HG02610 (cell line): ENCODE measurements around the gene GABRB2.

Source experiments
- ATAC-seq: cut with Tn5 transposase; IDR thresholded peaks from one replicate; pipeline ENCODE4 v1.9.1; 2021; ENCODE audit warnings: mild to moderate bottlenecking, moderate library complexity; ENCODE audit not compliant: unreplicated experiment

Gene GABRB2

GRCh38 chr5:161481922-161482321 is 64.6 kb downstream of the GABRB2 start:
- ATAC-seq: peak; percentile 95

DNA sequence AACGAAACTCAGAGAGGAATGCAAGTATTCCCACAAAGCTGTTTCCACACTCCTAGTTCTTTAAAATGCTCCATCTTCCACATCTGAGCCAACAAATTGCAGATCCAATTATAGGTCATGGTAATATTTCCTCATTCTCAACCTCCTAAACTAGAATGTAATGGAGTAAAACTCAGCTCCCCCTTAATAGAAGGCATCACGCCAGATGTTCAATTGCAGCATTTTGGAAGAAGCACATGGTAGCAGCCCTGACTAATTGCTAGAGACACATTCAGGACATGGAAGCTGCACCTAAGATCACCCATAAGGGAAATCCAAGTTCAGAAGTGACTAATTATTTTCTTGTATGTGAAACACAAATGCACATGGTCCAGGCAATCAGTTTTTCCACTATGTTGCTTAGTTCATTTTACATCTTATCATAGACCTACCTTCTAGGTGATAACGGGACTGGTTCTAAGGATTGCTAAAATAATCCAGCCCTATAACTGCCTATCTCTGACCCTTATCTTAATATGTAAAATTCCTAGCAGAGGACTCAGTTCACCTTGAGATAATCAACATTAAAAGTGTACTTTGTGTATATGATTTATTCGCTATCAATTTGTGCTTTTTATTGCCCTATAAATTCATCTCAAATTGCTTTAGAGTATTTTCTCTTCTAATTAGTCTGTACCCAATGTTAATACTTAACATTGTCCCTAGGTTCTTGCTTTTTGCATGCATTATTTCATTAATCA is 75.1 kb downstream of the GABRB2 start:
- ATAC-seq: no peak

- ATAC-seq: no peak
Measured at GRCh38 chr5:161467703-161468102, 78.8 kb downstream of the GABRB2 start.

DNA sequence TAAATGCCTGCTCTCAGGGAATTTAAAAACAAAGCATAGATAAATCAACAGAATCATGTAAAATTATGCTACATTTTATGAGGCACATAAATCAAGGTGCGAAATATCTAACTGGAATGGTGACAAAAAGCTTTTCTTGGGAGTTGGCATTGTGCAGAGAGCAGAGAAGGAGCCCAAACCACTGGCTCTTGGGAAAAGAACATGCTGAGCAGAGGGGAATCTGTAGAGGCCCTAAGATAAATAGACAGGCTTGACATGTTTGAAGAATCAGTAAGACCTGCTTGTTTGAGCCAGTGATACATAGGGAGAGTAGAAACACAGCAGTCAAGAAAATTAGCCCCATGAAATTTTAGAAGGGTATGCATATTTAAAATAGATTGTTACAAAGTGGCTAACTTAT is 85.8 kb downstream of the GABRB2 start:
- no peak for ATAC-seq

GRCh38 chr5:161446655-161447054 is 99.9 kb downstream of the GABRB2 start:
- ATAC-seq: no peak

DNA sequence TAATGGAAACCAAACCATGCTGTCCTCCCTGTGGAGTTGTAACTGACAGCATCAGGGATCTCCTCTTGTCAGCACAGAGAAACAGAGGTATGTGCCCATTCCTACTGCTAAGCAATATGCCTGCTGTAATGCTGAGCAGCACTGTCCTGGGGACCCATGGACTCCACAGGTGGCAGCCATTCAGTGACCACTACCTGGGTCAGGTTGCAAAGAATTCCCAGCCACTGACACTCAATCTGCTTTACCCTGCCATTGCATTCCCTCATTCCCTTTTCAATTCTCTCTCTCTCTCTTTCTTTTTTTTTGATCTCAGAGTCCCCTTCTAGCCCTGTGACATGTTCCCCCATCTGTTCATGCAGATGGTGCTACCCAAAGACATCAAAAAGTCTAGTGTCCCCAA is 104.1 kb downstream of the GABRB2 start:
- no peak for ATAC-seq

DNA sequence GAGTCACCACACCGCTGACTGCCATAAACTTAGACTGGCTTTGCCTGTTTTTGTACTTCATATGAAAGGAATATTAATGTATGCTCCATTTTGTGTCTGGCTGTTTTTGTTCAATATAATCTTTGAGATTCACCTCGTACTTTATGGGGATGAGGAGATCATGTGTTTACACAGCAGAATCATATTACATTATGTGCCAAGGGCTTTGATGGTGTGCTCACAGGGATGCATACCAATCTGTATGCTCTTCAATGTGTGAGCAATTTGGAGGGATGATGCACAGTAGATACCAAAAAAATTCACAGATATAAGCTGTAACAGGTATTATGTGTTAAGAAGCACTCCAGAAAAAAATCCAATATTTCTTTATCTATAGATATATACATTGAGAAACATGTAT is 113.7 kb downstream of the GABRB2 start:
- no peak for ATAC-seq

GRCh38 chr5:161431963-161432362 is 114.6 kb downstream of the GABRB2 start:
- no peak for ATAC-seq

GRCh38 chr5:161421067-161421466 is 125.5 kb downstream of the GABRB2 start:
- ATAC-seq: no peak

DNA sequence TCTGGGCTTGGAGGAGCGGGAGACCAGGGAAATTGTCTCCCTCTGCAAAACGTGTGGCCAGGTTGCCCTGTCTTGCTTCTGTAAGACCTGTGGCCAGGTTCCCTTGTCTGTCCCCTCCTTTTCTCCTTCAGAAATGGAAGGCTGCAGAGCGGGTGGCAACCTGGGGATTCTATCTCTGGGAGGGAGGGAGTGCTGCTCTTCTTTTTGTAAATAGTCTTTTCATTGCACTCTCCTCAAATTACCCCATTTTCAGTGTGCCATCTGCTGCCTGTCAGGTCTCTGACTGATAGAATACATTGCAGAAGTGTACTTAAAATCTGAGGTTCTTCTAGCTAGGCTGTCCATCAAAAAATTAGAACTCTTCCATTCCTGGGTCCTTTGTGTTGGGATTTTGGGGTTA is 126.0 kb downstream of the GABRB2 start:
- ATAC-seq: no peak

GRCh38 chr5:161414896-161415295 is 131.6 kb downstream of the GABRB2 start:
- ATAC-seq: no peak

GRCh38 chr5:161414037-161414436 is 132.5 kb downstream of the GABRB2 start:
- ATAC-seq: no peak

DNA sequence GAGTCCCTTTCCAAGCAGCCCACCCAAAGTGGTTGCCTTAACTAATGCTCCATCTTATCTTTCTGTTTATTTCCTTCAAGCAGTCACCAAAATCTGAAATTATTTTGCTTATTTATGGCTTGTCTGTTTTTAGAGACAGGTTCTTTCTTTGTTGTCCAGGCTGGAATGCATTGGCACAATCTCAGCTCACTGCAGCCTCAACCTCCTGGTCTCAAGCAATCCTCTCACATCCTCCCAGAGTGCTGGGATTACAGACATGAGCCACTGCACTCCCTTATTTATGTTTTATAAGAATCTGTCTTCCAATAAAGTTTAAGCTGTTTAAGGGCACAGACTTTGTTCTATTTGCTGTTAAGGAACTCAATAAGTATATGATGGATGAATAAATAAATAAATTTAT is 133.7 kb downstream of the GABRB2 start:
- no peak for ATAC-seq

DNA sequence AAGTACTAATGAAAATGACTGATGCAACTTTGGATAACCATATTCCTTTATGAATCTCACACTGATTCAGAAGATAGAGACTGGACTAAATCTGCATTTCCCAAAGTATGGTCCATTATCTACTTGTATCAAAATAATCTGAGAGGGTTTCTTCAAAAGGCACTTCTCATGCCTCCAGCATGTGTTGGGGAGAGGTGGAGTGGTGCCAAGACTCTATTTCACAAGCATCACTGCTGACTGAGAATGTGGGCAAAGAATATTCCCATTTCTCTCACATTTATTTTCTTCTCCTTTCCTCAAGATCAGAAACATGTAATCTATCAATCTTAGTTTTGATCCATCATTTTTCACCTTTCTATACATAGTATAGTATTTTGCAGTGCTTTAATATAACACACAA is 135.4 kb downstream of the GABRB2 start:
- ATAC-seq: no peak

DNA sequence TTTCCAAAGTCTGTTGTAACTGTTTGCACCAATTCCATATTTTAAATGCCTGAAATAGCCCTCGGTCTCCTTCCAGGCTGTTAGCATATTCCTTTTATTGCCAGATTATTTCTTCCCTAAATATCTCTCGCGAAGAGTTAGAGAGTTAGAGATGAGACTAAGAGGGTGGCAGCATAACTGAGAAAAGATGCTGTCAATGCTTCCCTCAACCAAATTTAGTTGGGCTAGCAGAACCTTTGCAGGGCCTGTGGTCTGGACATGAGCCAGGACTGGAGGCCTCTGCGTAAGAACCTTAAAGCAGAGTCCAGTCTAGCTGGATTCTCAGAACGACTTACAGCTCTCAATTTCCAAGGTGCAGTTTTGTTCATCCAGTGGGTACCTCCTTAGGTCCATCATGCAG is 135.9 kb downstream of the GABRB2 start:
- no peak for ATAC-seq

- no peak for ATAC-seq
Measured at GRCh38 chr5:161409471-161409870, 137.1 kb downstream of the GABRB2 start.

GRCh38 chr5:161406880-161407279 is 139.6 kb downstream of the GABRB2 start:
- ATAC-seq: no peak

GRCh38 chr5:161403996-161404395 is 142.5 kb downstream of the GABRB2 start:
- ATAC-seq: no peak

DNA sequence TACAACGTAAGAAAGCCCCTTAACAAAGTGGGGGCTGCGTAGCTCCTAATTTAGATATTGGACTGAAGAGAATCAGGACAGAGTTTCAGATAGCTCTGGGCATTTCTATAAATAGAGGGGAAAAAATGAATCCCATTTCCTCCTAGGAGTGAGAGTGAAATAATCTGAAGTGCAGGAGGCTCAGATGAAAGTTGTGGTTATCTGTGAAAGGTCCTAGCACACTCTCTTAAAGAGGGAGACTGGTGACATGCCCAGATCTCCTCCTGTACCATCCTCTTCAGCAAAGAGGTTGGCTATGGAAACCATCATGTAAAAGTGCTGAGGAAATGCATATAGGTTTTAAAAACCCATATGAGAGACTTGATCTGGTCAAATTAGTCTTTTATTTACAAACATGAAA is 143.4 kb downstream of the GABRB2 start:
- no peak for ATAC-seq

- no peak for ATAC-seq
Measured at GRCh38 chr5:161400583-161400982, 145.9 kb downstream of the GABRB2 start.

- no peak for ATAC-seq
Measured at GRCh38 chr5:161399996-161400562, 146.4 kb downstream of the GABRB2 start.

DNA sequence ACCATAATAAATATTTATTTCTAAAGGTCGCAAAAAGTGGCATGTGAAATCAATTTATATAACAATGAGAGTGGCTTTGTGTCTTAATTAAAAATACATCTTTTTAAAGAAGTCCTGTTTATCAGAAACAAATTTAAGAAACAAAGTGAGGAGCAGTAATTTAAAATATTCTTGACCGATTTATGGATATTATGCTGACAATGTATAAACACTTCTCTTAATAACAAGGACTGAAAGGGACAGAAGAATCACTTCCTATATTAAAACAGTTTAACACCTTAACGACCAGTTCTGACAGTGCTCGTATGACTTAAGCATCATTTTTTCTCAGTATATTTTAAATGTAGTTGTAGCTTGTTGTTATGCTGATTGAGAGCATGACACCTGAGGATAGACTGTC is 149.1 kb downstream of the GABRB2 start:
- ATAC-seq: no peak

GRCh38 chr5:161396171-161396570 is 150.4 kb downstream of the GABRB2 start:
- no peak for ATAC-seq
